Mucosa of stomach (tissue), 1 donor: ENCODE data around the gene TNFAIP1.
A peak's percentile ranks its signal among the peaks of the same experiment; 100 is the strongest.

Experiments
- H3K27me3 ChIP-seq: one replicate; pipeline ENCODE4 v1.7.0; 2013; ENCODE audit warnings: mild to moderate bottlenecking, low read length; ENCODE audit not compliant: control insufficient read depth, insufficient read depth
- H3K36me3 ChIP-seq: one replicate; pipeline ENCODE4 v1.7.0; 2013; ENCODE audit warnings: low read length; ENCODE audit not compliant: control insufficient read depth, insufficient read depth
- H3K4me1 ChIP-seq: one replicate; pipeline ENCODE4 v1.7.0; 2013; ENCODE audit warnings: mild to moderate bottlenecking, low read length; ENCODE audit not compliant: control insufficient read depth, insufficient read depth
- H3K4me3 ChIP-seq: one replicate; pipeline ENCODE4 v1.7.0; 2013; ENCODE audit warnings: low read length
- H3K9ac ChIP-seq: one replicate; pipeline ENCODE4 v1.7.0; 2013; ENCODE audit warnings: mild to moderate bottlenecking, low read length, moderate library complexity
- H3K9me3 ChIP-seq: one replicate; pipeline ENCODE4 v1.7.0; 2013; ENCODE audit warnings: mild to moderate bottlenecking, low read length, moderate library complexity; ENCODE audit not compliant: control insufficient read depth
- donor health status: Pancreatic carcinoma.

The TNFAIP1 gene

DNA sequence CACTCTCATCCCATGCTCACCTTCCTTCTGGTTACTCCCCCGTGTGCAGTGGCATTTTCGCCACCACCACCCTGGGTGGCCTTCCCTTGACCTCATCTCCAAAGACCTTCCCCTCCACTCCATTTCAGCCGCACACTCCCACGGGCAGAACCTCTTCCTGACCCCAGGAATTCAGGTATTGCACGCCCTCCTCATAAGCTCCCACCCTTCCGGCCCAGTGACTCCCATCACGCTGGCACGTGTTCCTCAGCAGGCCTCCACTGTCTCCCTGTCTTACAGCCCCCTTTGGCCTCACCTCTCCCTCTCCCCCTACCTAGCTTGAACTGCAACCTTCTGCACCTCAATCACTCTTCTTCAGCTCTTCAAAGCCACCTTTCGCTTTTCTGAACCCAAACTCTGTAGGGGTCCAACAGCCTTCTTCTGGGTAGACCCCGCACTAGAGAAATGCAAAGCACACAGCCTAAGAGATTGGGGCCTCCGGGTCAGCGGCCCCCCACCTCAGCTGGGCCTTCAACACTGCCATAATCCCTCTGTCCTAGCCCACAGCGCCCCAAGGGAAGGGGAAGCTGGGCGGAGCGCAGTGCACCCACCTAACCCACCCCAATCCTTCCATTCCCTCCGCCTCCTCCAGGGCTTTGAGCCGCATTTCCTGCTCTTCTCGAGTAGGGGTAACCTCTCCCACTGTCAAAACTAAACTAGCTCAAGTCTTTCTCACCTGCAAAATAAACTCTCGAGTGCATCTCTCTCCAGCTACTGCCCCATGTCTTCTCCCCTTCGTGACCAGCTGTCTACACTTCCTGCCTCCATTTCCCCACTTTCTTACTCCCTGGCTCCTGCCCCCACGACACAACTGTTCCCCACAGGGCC lies 18.2 kb upstream of the TNFAIP1 start:
- Histone ChIP-seq H3K4me3 (no peak overlapping the region), H3K9me3 (no peaks in the 10 kb centered on the region), H3K36me3 (no peaks in the 10 kb centered on the region), H3K9ac (no peak overlapping the region), H3K4me1 (peaks cover 27% of the 10 kb centered on the region), H3K27me3 (no peaks in the 10 kb centered on the region)

DNA sequence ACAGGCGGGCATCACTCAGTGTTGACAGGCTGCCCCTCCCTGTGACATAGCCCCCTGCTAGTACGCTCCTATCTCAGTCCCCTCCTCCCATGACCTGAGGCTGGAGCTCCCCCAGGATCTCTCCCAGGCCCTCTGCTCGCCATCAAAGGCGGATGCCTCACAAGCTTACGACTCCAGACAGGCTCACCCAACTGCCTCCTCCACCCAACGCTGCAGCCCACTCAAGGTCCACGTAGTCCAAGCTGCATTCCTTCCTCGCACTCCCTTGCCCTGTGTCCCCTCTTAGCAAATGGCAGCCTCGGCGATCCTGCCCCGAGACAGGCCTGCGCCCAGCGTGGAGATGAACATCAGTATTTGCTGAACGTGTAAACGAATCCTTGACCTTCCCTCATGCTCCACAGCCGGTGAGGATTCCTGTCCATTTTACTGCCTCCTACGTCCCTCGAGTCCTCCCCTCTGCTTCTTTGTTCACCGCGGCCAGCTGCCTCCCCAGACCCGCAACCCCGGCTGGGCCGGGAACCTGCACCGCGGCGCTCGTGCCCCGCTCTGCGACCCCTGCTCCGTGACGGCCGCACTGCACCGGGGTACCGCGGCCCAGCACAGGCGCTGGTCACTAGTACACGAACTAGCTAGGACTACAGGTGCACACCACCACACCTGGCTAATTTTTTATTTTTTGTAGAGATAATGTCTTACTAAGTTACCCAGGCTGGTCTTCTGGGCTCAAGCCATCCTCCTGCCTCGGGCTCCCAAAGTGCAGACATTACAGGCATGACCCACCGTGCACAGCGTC lies 17.4 kb upstream of the TNFAIP1 start:
- Histone ChIP-seq H3K4me3 (peak overlapping the region; percentile 21), H3K9me3 (no peaks in the 10 kb centered on the region), H3K9ac (no peak overlapping the region), H3K27me3 (no peaks in the 10 kb centered on the region), H3K36me3 (no peaks in the 10 kb centered on the region), H3K4me1 (peaks cover 25% of the 10 kb centered on the region)

DNA sequence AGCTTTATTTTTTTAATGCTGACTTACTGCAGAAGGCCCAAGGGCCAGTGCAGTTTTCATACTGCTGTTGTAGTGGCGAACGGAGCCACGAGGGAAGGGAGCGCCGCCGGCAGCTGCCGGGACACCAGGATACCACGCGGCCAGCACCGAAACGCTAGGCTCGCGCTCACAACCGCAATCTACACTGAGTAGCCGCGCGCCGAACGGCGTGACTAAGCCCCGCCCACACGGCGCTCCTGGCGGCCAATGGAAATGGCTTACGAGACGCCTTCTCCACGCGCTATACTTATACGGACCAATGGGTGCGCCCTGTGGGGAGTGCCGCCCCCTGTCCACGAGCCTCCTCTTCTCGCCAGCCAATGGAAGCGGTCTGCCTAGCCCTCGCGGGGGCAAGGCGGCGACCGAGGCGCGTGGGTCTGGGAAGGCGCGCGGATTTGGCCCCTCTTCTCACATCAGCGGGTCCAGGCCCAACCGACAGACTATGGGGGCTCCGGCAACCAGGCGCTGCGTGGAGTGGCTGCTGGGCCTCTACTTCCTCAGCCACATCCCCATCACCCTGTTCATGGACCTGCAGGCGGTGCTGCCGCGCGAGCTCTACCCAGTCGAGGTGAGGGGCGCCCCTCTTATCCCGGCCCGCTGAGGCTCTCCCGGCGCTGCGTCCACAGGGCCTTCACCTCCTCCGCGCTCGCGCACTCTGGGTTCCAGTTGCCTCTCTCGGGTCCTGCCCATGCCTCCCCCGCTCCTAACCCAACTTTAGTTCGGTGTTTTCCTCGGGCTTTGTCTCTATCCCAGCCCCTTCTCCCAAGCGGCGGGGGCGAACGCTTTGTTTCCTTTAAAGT lies 16.6 kb upstream of the TNFAIP1 start, which contains the start of gene TMEM97:
Gene TMEM97 (plus strand): TSS at position 442 of the 839 bp plus-strand sequence. CDS start 40 bp downstream, at position 482.
- H3K9ac ChIP-seq: peak within 1 kb of the TSS; percentile 45
- H3K36me3 ChIP-seq: no peaks in the 10 kb centered on the region
- H3K4me1 ChIP-seq: peaks cover 31% of the 10 kb centered on the region
- no peaks in the 10 kb centered on the region for H3K27me3 ChIP-seq
- H3K9me3 ChIP-seq: no peaks in the 10 kb centered on the region
- peak within 1 kb of the TSS; percentile 21 for H3K4me3 ChIP-seq

GRCh38 chr17:28319598-28319935 lies 16.0 kb upstream of the TNFAIP1 start:
- Histone ChIP-seq H3K9ac (peak overlapping the region; percentile 45), H3K4me1 (peaks cover 36% of the 10 kb centered on the region), H3K36me3 (no peaks in the 10 kb centered on the region), H3K9me3 (no peaks in the 10 kb centered on the region), H3K4me3 (peak overlapping the region; percentile 21), H3K27me3 (no peaks in the 10 kb centered on the region)

GRCh38 chr17:28320215-28321061 lies 15.1 kb upstream of the TNFAIP1 start:
- Histone ChIP-seq H3K9ac (no peak overlapping the region), H3K4me1 (peaks cover 45% of the 10 kb centered on the region), H3K27me3 (no peaks in the 10 kb centered on the region), H3K4me3 (no peak overlapping the region), H3K9me3 (no peaks in the 10 kb centered on the region), H3K36me3 (no peaks in the 10 kb centered on the region)

- Histone ChIP-seq H3K4me1 (peaks cover 49% of the 10 kb centered on the region), H3K27me3 (no peaks in the 10 kb centered on the region), H3K36me3 (peaks cover 4% of the 10 kb centered on the region), H3K9ac (peak overlapping the region; percentile 29), H3K9me3 (no peaks in the 10 kb centered on the region), H3K4me3 (no peak overlapping the region)
Measured at GRCh38 chr17:28324267-28324745, 11.3 kb upstream of the TNFAIP1 start.

- H3K4me3 ChIP-seq: no peak overlapping the region
- H3K36me3 ChIP-seq: peaks cover 4% of the 10 kb centered on the region
- peaks cover 49% of the 10 kb centered on the region for H3K4me1 ChIP-seq
- no peaks in the 10 kb centered on the region for H3K27me3 ChIP-seq
- peak overlapping the region; percentile 29 for H3K9ac ChIP-seq
- H3K9me3 ChIP-seq: no peaks in the 10 kb centered on the region
Measured at GRCh38 chr17:28324781-28325180, 10.8 kb upstream of the TNFAIP1 start.

- H3K4me1 ChIP-seq: peaks cover 45% of the 10 kb centered on the region
- H3K9ac ChIP-seq: no peak overlapping the region
Measured at GRCh38 chr17:28325211-28325610, 10.3 kb upstream of the TNFAIP1 start.

GRCh38 chr17:28326114-28326513 lies 9.4 kb upstream of the TNFAIP1 start:
- Histone ChIP-seq H3K36me3 (peaks cover 8% of the 10 kb centered on the region), H3K4me3 (no peak overlapping the region), H3K4me1 (peaks cover 38% of the 10 kb centered on the region), H3K9me3 (no peaks in the 10 kb centered on the region), H3K27me3 (no peaks in the 10 kb centered on the region), H3K9ac (no peak overlapping the region)

More at GRCh38 chr17:28325211-28325610, 10.3 kb upstream of the TNFAIP1 start:
- no peaks in the 10 kb centered on the region for H3K9me3 ChIP-seq
- H3K4me3 ChIP-seq: no peak overlapping the region
- H3K27me3 ChIP-seq: no peaks in the 10 kb centered on the region
- H3K36me3 ChIP-seq: peaks cover 4% of the 10 kb centered on the region

DNA sequence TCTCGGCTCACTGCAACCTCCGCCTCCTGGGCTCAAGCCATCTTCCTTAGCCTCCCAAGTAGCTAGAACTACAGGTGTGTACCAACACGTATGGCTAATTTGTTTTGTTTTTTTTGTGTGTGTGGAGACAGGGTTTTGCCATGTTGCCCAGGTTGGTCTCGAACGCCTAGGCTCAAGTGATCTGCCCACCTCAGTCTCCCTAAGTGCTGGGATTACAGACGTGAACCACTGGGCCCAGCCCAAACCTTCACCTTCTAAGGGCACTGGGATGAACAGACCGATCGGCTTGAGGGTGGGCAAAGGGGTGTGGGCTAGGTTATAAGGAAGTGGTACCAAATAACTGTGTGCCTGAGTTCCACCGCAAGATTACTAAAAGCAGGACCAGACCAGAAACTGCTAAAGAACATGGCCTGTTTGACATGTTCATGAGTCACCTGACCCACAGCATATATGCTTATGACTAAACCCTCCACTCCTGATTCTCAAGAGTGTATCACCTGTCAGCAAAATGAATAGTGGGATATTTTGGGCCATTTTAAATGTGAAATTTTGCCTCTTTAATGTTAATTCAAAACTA lies 8.4 kb upstream of the TNFAIP1 start:
- Histone ChIP-seq H3K27me3 (no peaks in the 10 kb centered on the region), H3K9ac (no peak overlapping the region), H3K4me3 (no peak overlapping the region), H3K4me1 (peaks cover 38% of the 10 kb centered on the region), H3K36me3 (peaks cover 17% of the 10 kb centered on the region), H3K9me3 (no peaks in the 10 kb centered on the region)

GRCh38 chr17:28327709-28328108 lies 7.9 kb upstream of the TNFAIP1 start:
- Histone ChIP-seq H3K9me3 (no peaks in the 10 kb centered on the region), H3K27me3 (no peaks in the 10 kb centered on the region), H3K36me3 (peaks cover 17% of the 10 kb centered on the region), H3K9ac (no peak overlapping the region), H3K4me1 (peaks cover 37% of the 10 kb centered on the region), H3K4me3 (no peak overlapping the region)
